NCI-H226 (cell line): ENCODE measurements around the gene TINAGL1.

ENCODE experiments used
- DNase-seq: peaks from one replicate; pipeline ENCODE4 v3.0.0-alpha.2; 2015

The TINAGL1 gene, protein sequence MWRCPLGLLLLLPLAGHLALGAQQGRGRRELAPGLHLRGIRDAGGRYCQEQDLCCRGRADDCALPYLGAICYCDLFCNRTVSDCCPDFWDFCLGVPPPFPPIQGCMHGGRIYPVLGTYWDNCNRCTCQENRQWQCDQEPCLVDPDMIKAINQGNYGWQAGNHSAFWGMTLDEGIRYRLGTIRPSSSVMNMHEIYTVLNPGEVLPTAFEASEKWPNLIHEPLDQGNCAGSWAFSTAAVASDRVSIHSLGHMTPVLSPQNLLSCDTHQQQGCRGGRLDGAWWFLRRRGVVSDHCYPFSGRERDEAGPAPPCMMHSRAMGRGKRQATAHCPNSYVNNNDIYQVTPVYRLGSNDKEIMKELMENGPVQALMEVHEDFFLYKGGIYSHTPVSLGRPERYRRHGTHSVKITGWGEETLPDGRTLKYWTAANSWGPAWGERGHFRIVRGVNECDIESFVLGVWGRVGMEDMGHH

DNA sequence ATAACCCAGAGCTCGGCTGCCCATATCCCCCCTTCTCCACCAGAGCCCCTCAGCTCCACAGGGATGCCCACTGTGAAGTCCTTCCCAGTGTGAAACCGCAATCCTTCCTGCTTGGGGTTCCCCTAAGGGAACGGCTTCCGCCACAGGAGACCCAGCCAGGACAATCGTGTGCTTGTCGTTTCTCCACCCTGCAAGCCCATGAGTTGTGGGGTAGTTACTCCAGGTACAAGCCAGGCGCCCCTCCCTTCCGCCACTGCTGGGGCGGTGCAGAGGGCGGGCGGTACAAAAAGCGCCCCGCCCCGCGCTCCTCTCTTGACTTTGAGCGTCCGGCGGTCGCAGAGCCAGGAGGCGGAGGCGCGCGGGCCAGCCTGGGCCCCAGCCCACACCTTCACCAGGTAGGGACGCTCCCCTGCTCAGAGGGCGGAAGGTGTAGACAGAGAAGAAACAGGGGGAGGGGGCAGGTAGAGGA lies at the start of gene TINAGL1:
TINAGL1 (plus strand) TSS at position 315 of the 469 bp plus-strand sequence. CDS start 634 bp downstream, outside the sequence.
- peak; percentile 86 for DNase-seq

DNA sequence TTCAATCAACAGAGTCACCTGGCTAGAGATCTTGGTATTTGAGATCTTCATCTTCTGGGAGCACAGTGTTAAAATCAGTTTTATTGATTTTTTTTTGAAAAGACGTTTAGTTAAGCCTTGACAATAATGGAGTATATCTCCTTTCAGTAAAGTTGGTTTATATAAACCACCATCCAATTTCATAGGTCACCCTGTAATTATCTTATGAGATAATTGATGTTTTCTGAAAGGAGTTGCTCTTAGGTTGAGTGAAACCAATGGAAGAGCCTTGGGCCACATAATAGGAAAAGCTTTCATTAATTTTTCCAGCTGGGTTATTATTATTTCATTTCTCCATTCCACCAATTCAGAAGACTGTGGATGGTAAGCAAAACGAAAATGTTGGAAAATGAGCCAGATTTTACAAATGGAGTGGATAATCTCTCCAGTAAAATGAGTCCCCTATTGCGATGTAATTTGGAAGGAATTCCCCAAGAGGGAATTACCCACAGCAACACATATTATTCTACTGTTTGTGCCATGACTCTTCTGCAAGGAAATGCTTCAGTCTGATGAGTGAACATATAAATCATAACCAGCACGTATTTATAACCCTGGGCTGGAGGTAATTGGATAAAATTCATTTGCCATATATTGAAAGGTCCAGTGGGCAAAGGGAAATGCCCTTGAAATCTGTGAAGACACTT lies 46.2 kb upstream of the TINAGL1 start:
- DNase-seq = peak; percentile 26

DNA sequence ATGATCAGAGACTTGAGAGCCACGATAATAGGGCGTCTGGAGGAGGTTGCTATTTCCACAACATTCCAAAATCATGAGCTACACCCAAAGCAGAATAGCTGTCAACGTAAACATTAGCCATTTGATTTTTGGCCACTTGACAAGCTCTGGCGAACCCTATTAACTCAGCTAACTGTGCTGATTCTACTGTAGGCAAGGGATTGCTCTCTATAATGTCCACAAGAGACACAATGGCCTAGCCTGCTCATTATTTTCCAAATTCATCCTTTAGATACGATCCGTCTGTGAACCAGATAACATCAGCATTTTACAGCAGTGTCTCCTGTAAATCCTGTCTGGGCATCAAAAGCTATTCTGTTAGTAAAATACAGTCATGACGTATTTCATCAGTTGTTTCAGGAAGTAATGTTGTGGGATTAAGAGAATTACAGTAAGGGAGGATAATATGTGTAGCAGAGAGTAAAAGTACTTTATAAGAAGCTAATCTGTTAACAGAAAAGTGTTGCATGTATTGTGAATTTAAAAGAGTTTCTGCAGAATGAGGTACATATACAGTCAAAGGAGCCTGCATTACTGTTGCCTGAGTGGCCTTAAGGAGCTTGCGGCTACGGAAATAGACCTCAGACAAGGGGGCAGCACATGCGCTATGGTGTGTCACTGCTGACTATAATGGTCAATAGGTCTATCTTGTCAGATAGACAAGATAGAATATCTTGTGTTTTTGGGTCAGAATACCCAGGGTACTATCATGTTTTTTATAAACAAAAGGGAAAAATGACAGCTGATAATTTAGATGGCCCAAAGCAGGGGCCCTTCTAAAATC lies 44.9 kb upstream of the TINAGL1 start:
- DNase-seq = no peak

DNA sequence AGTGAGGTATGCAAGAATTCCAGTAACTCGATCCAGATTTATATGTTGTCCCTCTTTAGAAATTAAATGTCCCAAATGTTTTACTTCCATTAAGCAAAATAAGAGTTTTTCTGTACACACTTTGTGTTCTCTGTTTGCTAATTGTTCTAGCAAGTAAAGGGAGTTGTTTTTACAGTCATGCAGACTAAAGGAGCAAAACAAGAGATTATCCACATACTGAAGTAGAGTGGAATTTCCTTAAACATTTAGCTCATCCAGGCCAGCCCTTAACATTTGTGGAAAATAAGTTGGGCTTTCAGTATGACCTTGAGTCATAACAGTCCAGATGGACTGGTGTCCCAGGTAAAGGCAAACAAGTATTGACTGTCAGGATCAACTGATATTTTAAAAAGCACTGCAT lies 44.1 kb upstream of the TINAGL1 start:
- DNase-seq = no peak

DNA sequence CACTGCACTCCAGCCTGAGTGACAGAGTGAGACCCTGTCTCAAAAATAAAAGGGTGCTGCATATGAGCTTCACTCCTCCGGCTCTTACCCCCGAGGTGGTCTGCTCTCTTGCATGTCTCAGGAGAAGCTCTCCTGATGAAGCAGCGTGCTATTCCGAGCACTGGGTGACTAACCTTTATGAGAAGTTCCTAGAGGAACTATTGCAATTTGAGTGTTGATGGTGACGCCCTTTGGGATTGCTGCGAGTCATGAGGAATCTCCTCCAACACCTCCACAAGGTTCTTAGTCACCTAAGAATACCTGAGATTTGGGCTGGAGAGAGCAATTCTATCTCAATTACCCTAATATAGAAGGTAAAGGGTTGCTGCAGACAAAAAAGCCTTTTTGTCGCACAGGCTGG lies 40.8 kb upstream of the TINAGL1 start:
- DNase-seq = peak; percentile 9

DNA sequence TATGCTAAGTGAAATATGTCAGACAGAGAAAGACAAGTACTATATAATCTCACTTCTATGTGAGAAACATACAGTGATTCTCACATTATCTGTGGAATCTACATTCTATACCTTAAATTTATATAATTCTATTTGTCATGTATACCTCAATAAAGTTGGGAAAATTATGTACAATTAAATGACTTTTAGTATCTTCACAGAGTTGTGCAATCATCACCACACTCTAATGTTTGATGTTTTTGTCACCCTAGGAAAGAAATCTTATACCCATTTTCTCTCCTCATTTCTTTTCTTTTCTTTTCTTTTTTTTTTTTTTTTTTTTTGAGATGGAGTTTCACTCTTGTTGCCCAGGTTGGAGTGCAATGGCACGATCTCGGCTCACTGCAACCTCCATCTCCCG lies 37.0 kb upstream of the TINAGL1 start:
- DNase-seq = no peak

DNA sequence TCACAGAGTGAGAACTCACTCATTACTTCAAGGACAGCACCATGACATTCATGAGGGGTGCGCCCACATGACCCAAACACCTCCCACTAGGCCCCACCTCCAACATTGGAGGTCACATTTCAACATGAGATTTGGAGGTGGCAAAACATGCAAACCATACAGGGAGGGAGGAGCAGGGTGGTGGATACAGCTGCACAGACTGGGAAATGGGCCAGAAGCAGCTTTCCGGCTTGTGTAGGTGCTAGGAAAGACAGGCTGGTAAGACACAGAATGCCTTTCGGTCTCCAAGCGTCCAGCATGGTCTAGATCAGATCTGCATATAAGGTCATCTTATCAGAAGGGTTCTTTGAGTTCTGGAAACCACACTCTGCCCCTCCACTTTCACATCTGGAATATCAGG lies 35.1 kb upstream of the TINAGL1 start:
- no peak for DNase-seq

DNA sequence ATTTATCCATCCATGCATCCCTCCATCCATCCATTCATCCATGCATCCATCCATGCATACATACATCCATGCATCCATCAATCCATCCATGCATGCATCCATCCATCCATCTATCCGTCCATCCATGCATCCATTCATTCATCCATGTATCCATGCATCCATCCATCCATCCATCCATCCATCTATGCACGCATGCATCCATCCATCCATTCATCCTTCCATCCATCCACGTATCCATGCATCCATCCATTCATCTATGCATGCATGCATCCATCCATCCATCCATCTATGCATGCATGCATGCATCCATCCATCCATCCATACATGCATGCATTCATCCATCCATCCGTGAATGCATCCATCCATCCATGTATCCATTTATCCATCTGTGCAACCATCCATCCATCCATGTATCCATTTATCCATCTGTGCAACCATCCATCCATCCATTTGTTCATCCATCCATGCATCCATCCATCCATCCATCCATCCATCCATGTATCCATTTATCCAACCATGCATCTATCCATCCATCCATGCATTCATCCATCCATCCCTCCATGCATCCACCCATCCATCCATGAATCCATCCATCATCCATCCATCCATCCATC lies 30.3 kb upstream of the TINAGL1 start:
- no peak for DNase-seq

DNA sequence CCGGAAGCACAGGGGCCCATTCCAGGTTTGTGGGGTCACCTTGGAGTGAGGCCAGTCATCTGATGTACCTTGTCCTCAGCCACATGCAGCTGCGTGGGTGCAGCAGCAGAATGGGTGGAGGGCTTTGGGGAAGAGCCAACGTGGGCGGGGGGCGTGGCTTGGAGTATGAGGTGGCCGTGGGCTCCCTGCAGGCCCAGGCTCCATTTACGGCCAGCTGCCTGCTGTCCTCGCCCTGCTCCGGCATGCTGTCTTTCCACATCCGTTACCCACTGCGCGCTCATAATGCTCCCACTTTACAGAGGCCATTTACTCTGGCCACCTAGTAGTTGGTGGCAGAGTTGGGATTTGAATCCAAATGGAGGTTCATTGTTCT lies 27.8 kb upstream of the TINAGL1 start:
- DNase-seq = no peak

DNA sequence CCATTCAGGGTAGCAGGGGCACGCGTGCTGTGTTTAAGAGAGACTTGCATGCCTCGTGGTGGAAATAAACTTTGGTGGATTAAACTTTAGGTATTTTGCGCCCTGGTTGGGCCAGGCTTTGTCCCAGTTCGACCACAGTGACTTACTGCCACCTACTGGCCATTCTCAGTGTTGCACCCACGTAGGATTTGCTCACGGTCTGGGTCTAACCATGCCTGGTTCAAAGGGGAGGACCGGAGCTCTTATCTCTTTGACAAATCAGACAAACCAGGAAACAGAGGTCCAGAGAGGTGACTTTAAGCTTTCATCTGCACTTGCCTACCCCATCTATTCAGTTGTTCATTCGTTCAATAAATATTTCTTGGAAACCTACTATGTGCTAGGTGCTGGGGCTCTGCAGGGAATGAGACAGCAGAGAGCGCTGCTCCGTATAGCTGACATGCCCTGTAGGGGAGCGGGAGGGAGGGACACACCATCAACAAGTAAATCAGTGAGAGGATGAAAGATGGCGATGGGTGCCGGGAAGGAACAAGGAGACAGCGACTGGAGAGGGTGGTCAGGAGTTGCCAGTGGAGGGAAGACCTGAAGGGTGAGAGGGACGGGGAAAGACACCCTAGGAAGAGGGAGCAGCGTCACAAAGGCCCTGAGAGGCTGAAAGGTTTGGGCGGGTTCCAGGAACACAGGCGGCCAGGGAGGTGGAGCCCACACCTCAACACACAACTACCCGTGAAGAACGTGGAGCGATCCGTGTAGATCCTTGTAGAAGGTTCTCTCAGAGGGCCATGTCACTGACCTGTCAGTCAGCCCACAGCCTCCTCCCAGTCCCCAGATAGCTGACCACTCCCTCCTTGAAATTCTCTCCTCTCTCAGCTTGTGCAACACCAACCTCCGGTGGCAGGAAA lies 27.2 kb upstream of the TINAGL1 start:
- DNase-seq = peak; percentile 81

DNA sequence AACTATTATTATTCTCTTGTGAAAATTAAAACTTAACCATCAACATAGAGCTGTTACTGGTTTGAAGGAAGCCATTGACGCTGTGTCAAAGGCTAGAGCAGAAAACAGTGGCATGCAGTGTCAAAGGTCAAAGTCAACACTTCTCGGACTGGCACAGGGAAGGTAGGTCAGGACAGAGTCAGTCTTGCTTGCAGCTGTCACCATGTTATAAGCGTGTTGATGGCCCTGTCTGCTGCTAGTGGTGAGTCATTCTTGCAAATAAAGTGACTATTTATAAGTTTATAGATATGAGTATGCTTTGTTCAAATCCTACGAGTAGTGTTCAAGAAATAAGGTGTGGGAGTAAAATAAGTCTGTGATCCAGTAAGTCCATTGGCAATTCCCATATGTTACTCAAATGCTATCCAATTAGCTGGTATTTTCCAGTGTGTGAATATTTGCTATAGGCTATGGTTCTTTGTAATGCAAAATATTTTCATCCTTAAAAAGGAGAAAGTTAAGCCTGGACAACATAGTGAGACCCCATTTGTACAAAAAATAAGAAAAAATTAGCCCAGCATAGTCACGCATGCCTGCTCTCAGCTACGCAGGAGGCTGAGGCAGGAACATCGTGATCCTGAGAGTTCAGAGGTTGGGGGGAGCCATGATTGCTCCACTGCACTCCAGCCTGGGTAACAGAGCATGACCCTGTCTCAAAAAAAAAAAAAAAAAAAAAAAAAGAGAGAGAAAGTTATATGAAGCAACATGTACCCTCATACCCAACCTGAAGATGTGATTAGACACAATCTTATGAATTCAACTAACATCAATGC lies 26.3 kb upstream of the TINAGL1 start:
- DNase-seq = no peak

DNA sequence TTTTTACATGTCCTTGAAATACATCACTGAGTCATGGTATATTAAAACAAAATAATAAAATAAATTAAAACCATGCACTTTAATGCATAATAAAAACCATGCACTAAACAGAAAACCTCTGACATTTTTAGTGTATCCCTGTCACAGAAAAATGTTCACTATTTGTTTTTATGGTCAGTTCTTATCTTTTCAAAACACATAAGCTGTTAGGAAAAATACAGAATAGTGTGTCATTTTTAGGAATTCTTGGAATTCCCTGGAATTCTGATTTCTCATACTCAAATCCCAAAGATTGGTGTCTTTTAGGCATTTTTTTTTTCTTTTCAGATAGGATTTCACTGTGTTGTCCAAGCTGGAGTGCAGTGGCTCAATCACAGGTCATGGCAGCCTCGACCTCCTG lies 25.1 kb upstream of the TINAGL1 start:
- peak; percentile 38 for DNase-seq

DNA sequence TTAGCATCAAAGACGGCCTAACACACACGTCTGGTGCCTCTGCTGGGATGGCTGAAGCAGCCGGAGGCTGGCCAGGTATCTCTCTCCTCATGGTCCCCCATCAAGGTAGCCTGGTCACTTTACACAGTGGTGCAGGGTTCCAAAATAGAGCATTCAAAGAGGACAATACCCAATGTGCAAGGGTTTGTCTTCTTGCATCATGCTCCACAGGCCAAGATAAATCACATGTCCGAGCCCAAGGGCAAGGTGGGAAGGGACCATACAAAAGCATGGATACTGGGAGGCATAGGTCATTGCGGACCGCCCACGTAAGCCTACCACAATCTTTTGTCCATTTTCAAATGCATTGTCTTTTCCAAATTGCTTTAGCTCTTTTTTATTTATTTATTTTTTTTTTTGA lies 23.8 kb upstream of the TINAGL1 start:
- DNase-seq = no peak

DNA sequence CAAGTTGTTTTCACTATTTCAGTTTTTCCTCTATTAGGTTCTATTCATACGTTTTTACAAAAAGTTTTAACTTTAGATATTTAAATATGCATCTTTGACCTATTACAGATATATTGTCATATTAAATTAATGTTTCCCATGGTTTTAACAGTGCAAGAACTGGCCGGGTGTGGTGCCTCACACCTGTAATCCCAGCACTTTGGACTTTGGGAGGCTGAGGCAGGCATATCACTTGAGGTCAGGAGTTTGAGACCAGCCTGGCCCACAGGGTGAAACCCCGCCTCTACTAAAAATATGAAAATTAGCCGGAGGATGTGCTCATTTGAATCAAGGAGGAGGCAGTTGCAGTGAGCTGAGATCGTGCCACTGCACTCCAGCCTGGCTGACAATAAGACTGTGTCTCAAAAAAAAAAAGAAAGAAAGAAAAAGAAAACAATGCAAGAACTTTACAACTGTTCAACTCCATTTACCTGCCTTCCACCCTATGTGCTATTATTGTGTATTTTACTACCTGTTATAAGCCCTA lies 19.8 kb upstream of the TINAGL1 start:
- no peak for DNase-seq

DNA sequence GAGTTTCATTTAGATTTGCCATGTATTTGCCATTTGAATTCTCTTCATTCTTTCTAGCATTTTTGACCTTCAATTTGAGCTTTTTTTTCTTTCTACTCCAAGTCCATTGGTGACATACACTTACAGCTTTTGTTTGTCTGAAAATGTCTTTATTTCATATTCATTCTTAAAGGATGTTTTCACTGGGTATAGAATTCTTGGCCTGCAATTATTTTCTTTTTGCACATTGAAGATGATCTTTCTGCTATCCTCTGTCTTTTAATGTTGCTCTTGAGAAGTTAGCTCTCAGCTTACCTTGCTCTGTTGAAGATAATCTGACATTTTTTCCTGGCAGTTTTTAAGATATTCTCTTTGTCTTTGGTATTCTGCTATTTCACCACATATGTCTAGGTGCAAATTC lies 16.6 kb upstream of the TINAGL1 start:
- DNase-seq = no peak

DNA sequence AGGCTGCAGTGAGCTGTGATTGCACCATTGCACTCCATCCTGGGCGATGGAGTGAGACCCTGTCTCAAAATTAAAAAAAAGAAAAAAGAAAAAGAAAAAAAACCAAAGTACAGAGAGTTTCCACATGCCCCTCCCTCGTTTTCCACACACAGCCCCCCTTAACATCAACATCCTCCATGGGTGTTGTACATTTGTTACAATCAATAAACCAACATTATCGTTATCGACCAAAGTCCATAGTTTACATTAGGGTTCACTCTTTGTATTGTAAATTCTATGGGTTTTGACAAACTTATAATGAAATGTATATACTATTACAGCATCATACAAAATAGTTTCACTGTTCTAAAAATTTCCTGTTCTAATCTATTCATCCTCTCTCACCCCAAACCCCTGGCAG lies 15.9 kb upstream of the TINAGL1 start:
- no peak for DNase-seq

DNA sequence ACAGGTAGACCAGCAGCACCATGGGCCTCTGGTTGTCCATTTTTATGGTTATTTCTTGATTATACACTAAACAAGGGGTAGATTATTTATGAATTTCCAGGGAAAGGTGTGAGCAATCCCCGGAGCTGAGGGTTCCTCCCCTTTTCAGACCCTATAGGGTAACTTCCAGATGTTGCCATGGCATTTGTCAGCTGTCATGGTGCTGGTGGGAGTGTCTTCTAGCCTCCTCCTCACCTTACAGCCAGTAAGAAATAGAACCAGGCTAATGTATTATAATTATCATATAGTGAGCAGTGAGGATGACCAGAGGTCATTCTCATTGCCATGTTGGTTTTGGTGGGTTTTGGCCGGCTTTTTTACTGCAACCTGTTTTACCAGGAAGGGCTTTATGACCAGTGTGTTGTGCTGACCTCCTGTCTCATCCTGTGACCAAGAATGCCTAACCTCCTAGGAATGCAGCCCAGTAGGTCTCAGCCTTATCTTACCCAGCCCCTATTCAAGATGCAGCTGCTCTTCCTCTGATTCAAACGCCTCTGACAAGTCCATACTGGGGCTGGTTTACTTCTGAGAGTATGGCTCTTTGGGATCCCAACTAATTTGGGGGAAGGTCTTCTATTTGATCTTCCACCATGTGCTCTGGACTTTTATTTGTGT lies 13.5 kb upstream of the TINAGL1 start:
- peak; percentile 84 for DNase-seq

DNA sequence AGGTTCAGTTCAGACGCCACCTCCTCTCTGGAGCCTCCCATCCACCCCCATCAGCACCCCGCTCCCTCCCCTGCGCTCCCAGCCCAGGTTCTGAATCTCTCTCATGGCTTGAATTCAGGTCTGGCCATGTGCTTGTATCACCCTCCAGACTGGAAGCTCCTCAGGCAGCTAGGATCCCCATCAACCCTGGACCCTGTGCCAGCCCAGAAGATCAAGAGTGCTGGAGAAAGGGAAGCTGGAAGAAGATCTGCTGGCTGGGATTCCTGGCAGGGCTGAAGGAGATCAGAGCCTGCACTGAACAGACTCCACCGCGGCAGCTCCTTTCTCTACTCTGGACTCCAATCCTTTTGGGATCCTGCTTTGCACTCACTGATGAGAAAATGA lies 11.7 kb upstream of the TINAGL1 start:
- no peak for DNase-seq

DNA sequence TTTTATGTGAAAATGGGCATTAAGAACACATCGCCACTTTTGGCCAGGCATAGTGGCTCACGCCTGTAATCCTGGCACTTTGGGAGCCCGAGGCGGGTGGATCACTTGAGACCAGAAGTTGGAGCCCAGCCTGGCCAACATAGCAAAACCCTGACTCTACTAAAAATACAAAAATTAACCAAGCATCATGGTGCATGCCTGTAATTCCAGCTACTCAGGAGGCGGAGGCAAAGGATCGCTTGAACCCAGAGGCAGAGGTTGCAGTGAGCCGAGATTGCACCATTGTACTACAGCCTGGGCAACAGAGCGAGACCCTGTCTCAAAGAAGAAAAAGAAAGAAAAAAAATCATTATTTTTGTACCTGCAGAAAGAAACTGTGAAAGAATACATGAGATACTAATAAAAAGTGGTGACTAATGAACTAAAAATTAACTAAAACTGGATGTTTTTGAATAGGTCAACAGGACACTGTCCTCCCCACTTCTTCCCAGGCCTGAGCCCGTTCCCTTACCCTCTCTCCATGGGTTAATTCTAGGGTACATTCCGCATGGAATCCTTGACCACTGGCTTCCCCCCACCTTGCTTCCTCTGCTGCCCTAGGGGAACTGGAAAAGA lies 8.3 kb upstream of the TINAGL1 start:
- DNase-seq = no peak
